Nucleus accumbens (tissue), 56 donors: ENCODE results near the gene VPS33B.
A peak's percentile ranks its signal among the peaks of the same experiment; 100 is the strongest.

Experiments used
- DNase-seq, 56 donors: peaks; one replicate each; lab custom pipeline; 2025; lab: John Stamatoyannopoulos, UW

VPS33B gene

DNA sequence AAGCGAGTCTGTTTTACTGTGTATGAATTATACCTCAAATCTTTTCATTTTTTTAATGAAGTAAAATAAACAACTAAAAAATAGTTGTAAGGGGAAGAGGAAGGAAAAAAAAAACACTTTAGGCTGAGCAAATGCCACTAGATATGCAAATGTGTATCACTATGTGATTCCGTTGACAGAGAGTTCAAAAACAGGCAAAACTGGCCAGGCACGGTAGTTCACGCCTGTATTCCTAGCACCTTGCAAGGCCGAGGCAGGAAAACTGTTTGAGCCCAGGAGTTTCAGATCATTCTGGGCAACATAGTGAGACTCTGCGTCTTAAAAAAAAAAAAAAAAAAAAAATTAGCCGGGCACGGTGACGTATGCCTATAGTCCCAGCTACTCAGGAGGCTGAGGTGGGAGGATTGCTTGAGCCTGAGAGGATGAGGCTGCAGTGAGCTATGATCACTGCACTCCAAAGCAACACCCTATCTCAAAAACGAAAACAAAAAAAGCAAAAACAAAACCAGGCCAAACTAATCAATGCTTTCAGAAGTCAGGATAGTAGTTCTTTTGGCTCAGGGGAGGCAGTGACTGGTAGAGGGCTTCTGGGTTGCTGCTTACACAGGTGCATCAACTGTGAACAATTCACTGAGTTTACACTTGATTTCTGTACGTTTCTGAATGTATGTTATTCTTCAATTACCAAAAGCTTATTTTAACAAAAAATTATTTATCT, 35.4 kb downstream of the VPS33B start:
- DNase-seq: no peak

DNA sequence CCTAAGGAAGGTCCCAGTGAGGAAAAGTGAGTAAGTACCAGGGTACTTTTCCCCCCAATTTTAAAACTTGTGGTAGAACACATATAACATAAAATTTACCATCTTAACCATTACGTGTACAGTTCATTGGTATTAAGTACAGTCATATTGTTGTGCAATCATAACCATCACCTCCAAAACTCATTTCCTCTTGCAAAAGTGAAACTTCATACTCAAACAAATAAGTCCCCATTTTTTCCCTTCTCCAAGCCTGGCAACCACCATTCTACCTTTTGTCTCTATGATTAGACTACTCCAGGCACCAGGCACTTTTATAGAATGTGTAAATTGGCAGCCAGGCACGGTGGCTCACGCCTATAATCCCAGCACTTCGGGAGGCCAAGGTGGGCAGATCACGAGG, 40.3 kb downstream of the VPS33B start:
- no peak for DNase-seq

DNA sequence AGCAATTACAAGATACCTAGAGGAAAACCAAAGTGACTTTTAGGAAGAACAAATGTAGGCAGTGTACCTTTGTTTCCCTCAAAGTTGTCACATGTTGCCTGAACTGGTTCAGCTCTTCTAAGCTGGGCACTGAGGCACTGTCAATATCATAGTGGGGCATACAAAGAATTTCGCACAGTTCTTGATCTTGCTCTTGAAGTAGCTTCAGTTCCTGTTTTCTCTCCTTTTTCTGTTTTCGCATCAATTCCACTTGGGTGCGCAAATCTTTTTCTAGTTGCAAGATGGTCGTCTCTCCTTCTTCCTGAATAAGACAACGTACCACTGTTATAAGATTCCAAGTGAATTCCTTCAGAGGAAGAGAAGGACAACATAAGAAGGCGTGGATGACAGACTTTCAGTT, 40.7 kb downstream of the VPS33B start:
- DNase-seq: no peak

DNA sequence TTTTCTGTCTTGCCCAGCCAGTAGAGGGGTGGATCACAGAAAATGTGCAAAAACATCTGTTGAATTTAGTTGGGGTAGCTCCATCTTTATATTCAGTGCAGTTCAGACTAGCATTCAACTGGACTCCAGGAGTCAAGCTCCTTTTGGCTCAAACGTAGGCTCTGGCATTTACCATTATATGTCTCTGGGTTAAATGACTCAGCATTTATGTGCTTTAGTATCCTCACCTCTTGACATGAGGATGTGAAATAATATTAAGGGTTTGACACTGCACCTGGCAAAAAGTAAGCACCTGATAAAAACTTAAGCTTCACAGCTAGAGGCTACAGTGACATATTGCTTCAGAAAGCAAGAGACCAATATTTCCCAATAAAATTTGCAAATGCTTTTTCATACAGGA, 42.8 kb downstream of the VPS33B start:
- no peak for DNase-seq

DNA sequence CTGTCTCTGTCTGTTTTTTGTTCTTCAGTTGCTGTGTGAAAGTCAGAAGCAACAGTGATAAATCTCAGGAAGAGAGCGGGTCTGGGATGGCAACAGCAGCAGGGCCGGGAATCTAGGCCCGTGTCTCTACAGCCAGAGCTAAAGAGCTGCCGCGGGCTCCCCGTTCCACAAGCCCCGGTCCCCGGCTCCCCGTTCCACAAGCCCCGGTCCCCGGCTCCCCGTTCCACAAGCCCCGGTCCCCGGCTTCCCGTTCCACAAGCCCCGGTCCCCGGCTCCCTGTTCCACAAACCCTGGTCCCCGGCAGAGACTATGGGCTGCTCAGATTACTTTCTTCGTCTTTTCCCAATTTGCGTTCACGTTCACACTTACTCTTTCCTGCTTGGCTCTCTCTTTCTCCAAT, 48.2 kb downstream of the VPS33B start:
- no peak for DNase-seq

DNA sequence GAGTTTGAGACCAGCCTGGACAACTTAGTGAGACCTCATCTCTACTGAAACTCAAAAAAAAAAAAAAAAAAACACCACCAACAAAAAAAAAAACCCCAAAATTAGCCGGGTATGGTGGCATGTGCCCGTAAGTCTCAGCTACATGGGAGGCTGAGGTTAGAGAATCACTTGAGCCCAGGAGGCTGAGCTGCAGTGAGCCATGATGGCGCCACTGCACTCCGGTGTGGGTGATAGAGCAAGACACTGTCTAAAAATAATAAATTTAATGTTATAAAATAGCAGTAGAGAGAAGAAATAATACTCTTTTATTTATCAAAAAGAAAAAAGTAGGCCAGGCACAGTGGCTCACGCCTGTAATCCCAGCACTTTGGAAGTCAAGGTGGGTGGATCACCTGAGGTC, 50.3 kb downstream of the VPS33B start:
- DNase-seq: no peak

DNA sequence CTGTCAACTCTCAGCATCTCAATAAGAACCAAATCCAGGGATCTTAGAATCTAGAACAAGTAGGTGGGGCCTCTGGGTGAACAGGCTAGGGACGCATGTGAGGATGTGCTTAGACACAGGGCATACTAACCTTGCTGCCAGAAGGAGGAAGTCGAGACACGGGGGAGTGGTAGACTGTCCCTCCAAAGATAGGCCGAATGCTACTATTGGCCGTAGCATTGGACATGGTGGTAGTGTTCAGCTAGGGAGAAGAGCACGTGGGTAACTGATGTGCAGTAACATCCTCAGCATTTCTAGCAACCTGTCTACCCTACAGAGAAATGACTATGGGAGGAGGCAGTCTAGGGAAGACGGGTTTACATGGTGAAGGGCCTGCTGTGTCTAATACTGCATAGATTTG, 52.1 kb downstream of the VPS33B start:
- DNase-seq: no peak

DNA sequence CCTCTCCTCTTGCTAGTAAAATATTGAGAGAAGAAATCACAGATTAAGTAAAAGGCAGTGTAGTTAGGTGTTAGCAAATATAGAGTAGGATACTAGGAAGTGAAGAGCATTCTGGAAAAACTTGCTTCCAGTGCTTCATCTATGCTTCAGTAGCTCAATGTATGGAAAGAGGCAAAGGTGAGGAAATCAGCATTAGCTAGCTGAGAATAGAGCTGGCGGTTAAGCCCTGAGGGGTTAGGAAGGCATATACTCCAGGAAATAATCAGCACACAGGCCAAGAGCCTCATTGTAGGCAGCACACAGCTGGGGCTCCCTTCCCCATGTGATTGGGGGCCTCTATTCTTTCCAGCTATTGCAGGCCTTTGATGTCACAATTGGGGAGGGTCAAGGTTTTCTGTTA, 54.0 kb downstream of the VPS33B start:
- DNase-seq: no peak

DNA sequence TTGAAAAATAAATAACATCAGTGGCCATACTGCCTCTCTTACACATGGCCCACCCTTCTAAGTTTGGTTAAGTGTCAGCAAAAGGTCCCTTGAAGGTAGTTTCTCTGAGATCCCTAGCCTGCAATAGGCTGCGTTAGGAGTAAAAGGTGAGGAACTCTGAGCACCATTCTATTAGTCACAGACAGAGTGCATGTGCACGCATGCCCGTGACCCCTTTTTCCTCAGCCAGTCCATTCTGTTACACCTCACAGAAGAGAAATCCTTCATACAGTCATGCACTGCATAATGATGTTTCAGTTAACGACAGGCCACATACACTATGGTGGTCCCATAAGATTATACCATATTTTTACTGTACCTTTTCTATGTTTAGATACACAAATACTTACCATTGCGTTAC, 55.2 kb downstream of the VPS33B start:
- no peak for DNase-seq

DNA sequence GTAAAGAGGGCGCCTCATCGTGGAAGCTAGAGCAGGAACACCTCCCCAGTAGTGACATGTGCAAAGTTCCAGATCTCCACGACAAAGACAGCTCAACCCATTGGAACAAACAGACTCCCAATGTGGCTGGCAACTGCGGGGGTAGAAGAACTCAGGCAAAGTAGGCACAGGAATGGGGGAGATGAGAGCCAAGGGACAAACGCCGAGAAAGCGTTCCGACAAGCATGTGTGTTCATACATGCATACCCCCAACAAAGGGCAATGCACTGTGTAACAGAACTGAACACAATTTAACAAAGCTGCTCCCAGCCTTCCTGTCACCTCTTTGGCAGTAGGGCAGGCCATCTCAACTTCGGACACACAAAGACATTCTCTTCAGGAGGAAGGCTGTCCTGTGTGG, 56.1 kb downstream of the VPS33B start:
- no peak for DNase-seq

DNA sequence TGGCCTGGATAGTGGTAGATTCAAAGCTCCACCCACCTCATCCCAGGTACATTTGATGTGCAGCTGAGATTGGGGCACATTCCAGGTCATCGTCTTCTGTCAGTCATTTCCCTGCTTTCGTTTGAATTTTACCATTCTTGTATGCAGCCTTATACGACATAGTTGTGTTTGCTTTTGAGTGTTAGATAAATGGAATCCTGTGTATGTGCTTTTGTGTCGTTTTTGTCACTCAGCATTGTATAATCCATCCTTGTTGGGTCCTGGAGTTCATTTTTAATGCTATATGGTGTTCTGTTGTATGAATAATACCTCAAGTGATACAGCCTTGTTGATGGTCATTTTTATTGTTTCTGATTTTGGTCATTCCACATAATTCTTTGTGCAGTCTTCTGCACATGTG, 60.4 kb downstream of the VPS33B start:
- no peak for DNase-seq

DNA sequence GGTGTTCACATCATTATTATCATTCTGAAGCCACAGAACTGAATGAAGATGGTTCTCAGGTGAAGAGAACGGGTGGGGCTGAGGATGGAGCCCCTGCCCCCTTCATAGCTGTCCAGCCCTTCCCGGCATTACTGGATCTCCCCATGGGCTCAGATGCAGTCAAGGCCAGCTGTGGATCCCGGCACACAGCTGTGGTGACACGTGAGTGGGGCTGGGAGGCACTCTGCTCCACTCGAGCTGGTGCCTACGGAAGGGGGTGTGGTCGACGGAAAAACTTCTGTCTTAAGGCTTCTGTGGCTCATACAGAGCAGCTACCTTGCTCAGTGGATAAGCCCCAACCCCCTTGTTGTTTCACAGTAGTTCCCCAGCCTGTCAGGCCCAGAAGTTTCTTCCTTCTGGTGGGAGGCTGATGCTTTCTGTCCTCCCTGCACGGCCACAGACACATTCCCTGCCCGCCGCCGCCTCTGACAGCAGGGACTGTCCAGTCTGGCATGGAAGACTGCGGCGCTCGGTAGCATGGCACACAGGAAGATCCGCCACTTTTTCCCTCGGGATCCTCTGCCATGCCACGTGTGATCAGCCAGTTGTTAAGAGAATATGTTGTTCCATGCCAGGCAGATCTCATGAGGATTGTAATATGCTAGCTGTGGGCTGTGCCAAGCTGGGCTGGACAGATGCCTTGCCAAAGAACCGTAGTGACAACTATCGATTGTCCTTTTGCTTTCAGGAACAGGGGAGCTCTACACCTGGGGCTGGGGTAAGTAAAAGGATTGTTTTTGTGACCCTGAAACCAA, 61.9 kb downstream of the VPS33B start:
- peak in 8 of 56 donors; percentile 14 to 38 (median 26) for DNase-seq

DNA sequence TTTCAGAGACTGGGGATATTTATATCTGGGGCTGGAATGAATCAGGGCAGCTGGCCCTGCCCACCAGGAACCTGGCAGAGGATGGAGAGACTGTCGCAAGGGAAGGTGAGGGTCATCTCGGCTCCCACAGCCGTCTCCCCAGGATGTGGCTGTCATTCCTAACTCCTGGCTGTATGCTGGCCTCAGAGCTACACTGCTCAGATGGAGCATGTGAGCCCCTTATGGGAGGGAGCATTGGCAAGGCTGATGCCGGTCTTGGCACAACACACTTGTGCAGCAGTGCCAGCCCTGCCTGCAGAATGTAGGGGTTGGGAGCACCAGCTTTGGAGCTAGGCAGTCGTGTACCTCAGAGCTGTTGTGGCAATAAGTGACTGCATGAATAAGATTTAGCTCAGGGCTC, 62.5 kb downstream of the VPS33B start:
- DNase-seq: peak in 40 of 56 donors; percentile 14 to 78 (median 38)

DNA sequence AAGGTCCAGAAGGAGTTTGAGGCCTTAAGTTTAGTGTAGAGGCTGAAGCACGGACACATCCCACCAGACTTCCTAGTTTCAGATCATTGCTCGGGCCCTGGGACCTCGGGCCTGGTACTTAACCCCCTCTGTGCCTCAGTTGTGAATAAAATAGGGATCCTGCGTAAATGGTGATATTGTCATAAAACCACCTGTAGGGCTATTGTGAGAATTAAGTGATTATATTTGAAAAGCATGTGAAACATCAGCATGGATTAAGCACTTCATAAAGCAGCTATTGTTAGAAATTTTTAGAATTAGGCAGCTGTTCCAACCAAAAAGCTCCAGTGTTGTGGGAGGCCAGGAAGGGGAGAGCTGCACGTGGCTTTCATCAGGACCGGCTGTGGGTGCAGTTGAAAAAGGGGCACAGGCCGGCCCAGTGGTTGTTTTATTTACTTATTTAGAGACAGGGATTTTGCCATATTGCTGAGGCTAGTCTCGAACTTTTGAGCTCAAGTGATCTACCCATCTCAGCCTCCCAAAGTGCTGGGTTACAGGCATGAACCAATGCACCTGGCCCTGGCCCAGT, 63.3 kb downstream of the VPS33B start:
- peak in 2 of 56 donors; percentile 2 to 15 for DNase-seq

DNA sequence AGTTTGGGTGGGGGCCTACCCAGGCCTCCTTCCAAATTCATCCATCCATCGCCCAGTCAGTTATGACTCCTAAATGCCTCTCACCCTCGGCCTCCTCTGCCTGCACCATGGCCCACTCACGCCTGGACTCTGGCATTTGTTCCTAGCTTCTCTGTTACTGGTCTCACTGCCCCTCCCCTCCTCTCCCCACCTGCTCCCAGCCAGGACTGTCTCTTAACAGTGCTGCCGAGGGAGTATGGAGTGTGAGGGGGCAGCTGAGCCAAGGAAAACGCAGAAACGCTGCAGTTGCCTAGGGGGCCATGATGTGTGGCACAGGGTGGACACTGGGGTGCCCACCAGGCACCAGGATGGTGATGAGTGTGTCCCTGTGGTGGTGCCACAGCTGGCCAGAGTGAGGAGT, 64.6 kb downstream of the VPS33B start:
- peak in 3 of 56 donors; percentile 1 to 36 (median 29) for DNase-seq

DNA sequence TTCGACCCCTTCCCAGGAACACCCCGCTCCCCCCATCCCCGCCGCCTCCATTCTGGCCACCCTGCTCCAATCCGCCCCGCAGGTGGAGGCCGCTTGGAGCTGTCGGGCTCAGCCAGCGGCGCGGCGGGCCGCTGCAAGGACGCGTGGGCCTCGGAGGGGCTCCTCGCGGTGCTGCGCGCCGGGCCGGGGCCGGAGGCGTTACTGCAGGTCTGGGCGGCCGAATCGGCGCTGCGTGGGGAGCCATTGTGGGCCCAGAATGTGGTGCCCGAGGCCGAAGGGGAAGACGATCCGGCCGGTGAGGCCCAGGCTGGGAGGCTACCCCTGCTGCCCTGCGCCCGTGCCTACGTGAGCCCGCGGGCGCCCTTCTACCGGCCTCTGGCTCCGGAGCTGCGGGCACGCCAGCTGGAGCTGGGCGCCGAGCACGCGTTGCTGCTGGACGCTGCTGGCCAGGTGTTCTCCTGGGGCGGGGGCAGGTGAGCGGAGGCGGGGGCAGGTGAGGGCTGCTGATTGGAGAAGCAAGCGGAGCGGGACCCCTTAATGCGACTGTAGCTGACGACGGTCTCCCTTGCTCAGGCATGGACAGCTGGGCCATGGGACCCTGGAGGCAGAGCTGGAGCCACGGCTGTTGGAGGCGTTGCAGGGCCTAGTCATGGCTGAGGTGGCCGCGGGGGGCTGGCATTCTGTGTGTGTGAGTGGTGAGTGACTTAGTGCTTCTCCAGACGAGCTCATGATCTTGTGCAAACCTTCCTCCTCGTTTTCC, 65.2 kb downstream of the VPS33B start:
- DNase-seq: peak in 16 of 56 donors; percentile 10 to 70 (median 45)

DNA sequence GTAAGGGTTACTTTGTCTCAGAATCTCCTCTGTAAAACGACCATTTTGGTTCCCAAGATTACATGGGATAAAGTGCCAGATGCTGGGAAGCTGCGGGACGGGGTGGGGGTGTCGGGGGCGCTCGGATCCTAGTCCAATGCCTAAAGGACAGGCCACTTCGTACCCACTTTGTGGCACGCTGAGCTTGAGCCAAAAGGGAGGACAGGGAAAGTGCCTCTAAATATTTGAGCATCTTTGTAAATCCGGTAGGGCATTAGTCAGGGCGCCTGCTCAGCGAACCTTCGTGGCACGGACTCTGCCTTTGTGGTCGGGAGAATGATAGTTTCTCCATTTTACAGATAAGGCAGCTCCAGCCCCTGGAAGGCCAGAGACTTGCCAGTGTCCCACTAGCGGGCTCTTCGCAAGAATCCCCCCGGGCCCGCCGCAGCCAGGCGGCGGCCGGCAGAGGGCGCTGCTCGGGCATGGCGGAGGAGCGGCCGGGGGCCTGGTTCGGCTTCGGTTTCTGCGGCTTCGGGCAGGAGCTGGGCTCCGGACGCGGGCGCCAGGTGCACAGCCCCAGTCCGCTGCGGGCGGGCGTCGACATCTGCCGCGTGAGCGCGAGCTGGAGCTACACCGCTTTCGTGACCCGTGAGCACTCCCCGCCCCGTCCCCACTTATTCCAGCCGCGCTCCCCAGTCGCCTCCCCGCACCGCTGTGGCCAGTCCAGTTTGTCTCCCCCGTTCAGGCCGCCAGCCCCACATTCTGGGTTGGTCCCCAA, 65.9 kb downstream of the VPS33B start:
- peak in 48 of 56 donors; percentile 22 to 80 (median 56) for DNase-seq

DNA sequence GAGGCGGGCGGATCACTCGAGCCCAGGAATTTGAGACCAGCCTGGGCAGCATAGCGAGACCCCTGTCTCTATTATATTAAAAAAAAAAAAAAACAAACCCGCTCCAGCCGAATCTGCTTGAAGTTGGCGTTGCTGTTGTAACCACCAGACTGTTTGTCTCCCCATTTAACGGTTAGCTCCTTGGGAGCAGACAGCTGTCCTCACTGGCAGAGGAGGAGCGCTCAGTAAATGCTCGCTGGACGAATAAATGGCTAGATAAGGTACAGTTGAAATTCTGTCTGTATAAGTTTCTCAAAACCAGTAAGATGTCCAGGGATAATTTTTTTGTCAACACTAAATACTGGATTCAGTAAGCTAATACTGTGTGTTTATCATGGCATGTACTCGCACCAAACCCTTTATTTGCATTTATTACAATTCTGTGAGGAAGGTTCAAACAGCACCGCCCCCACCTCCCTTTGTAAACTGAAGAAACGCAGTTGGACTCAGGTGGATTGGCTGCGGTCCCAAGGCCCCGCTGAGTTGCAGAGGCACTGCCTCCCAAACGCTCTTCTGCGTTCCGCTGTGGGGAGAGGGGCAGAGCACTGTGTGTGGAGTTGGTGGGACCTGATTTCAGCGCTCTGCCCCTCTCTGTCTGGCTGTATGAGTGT, 66.6 kb downstream of the VPS33B start:
- no peak for DNase-seq
